ENCODE data around the gene SAMD14. TPM values are rescaled to one million over a fixed set of nuclear protein-coding genes. Genes with fewer than 3 reads are reported as not detected.

The SAMD14 gene
- total and polyA plus RNA-seq, 3 donors from 2014 or later, result 3.2 to 5.2 (median 3.3) TPM

DNA sequence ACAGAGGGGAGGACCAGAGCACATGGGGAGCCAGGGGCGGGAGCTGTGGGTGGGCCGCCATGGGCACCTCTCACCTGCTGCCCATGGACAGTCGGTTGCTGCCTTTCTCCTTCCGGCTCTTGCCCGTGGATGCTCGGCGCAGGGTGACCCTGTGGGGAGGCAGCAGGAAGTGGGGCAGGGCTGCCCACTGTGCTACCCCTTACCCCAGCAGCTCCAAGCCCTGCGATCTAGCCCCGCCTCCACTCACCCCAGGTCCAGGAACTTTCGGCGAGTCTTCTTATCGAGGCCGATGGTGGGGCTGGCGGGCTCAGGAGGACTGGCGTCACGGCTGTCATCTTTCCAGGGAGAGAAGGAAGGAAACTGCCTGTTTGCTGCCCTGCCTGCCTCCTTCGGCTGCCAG lies 14.2 kb downstream of the SAMD14 start:
- DNase-seq, result no peak
- H3K9me3 ChIP-seq, result no peaks in the 10 kb centered on the region
- no peaks in the 10 kb centered on the region for H3K36me3 ChIP-seq (ENCODE audit: low read depth, missing control alignments)
- no peak overlapping the region for H3K4me3 ChIP-seq
- peaks cover 25% of the 10 kb centered on the region for H3K4me1 ChIP-seq
- no peaks in the 10 kb centered on the region for H3K27me3 ChIP-seq
- no peak overlapping the region for H3K27ac ChIP-seq
- TF ChIP-seq, protein P1, sequence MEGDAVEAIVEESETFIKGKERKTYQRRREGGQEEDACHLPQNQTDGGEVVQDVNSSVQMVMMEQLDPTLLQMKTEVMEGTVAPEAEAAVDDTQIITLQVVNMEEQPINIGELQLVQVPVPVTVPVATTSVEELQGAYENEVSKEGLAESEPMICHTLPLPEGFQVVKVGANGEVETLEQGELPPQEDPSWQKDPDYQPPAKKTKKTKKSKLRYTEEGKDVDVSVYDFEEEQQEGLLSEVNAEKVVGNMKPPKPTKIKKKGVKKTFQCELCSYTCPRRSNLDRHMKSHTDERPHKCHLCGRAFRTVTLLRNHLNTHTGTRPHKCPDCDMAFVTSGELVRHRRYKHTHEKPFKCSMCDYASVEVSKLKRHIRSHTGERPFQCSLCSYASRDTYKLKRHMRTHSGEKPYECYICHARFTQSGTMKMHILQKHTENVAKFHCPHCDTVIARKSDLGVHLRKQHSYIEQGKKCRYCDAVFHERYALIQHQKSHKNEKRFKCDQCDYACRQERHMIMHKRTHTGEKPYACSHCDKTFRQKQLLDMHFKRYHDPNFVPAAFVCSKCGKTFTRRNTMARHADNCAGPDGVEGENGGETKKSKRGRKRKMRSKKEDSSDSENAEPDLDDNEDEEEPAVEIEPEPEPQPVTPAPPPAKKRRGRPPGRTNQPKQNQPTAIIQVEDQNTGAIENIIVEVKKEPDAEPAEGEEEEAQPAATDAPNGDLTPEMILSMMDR (IDR thresholded peaks at IDR 0.05), result no peak
- no peak for TF ChIP-seq POLR2A (IDR thresholded peaks at IDR 0.05)
- WGBS, 2 donors, result 78 to 79% methylated on average over 15 to 16 of the region's 17 CpGs
- intact Hi-C loops (cut with DNase I; ENCODE audit: low total_unique reads), result no loop called here

DNA sequence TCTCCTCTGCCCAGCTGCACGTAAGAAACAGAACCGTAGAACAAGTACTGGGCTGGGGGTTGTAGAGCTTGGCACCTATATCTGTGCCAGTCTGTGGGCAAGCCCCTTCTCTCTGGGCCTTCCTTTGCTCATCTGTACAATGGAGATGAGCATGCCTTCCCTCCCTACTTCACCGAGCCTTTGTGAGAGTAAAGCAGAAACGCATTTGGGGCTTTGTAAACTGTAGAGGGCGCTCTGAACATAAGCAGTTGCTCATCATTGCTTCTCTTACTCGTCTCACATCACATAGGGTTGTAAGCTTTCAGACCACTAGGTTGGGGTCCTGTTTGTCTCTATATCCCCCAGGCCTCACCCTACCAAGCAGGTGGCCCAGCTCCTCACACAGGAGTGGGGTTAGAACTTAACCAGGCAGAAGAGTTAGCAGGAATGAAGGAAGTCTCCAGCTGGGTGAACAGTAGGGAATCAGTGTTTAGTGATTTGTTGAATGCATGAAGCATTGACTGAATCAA lies 15.1 kb downstream of the SAMD14 start:
- H3K36me3 ChIP-seq (ENCODE audit: low read depth, missing control alignments), result no peaks in the 10 kb centered on the region
- WGBS, 2 donors, result 35 to 51% methylated on average over 6 of the region's 6 CpGs
- peak; percentile 81 for DNase-seq
- no peak overlapping the region for H3K4me3 ChIP-seq
- intact Hi-C loops (cut with DNase I; ENCODE audit: low total_unique reads), result no loop called here
- H3K27ac ChIP-seq, result no peak overlapping the region
- no peaks in the 10 kb centered on the region for H3K27me3 ChIP-seq
- TF ChIP-seq, protein P1 (IDR thresholded peaks at IDR 0.05), result peak in 2 of 3 experiments; percentile 50 to 59
- no peak for TF ChIP-seq POLR2A (IDR thresholded peaks at IDR 0.05)
- peaks cover 25% of the 10 kb centered on the region for H3K4me1 ChIP-seq
- H3K9me3 ChIP-seq, result no peaks in the 10 kb centered on the region

DNA sequence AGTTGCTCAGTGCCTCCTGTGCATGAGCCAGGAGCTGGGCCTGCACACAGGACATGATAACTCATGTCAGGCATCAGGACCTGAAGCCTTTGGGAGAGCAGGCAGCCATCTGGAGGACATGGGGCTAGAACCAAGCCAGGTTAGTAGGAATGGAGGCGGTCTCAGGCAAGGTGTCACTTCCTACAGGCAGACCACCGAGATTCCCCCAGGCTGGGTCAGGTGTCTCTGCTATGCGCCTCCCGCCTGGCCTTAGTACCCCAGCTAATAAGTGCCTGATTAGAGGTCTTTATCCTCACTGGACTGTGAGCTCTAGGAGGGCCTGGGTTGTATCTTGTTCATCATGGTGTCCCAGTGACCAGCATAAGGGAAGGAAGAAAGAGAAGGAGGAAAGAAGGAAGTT lies 15.6 kb downstream of the SAMD14 start:
- Histone ChIP-seq H3K27ac (no peak overlapping the region), H3K36me3 (ENCODE audit: low read depth, missing control alignments) (no peaks in the 10 kb centered on the region), H3K27me3 (no peaks in the 10 kb centered on the region), H3K4me1 (peaks cover 25% of the 10 kb centered on the region), H3K9me3 (no peaks in the 10 kb centered on the region), H3K4me3 (no peak overlapping the region)
- no peak for TF ChIP-seq POLR2A (IDR thresholded peaks at IDR 0.05)
- TF ChIP-seq, protein P1 (IDR thresholded peaks at IDR 0.05), result no peak
- DNase-seq, result no peak
- 81 to 86% methylated on average over 4 of the region's 4 CpGs for WGBS, 2 donors
- intact Hi-C loops (cut with DNase I; ENCODE audit: low total_unique reads), result no loop called here

DNA sequence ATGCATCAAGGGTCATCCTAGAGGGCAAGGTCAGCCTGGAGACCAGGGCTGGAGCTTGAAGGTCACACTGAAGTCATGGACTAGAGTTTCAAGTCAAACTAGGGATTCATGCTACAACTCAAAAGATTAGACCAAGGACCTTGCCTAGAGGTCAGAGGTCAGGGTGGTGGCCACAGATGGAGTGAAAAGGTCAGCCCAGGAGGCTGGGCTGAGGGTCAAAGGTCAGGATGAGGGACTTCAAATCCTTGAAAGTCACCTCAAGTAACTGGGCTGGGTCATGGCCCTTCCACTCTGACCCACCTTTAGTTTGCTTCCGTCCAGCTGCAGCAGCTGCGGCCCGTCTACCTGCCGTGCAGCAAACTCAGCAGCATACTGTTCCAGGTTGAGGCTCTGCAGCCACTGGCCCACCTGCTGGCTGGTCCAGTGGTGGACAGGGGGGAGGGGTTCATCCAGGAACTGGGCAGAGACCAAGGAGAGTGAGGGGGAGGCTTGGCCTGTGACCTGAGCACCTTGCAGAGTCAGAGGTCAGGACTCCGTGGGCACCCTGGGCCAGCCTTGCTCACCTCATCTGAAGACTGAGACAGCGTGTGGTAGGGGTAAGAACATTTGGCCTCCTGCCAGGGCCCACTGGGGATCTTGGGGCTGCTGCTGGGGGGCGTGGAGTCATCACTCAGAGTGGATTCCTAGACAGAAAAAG lies 16.2 kb downstream of the SAMD14 start:
- Histone ChIP-seq H3K9me3 (no peaks in the 10 kb centered on the region), H3K27ac (no peak overlapping the region), H3K4me1 (peaks cover 25% of the 10 kb centered on the region), H3K4me3 (no peak overlapping the region), H3K36me3 (ENCODE audit: low read depth, missing control alignments) (no peaks in the 10 kb centered on the region), H3K27me3 (no peaks in the 10 kb centered on the region)
- WGBS, 2 donors, result 83 to 90% methylated on average over 6 to 7 of the region's 7 CpGs
- TF ChIP-seq POLR2A (IDR thresholded peaks at IDR 0.05), result no peak
- TF ChIP-seq, protein P1 (IDR thresholded peaks at IDR 0.05), result no peak
- no peak for DNase-seq
- intact Hi-C loops (cut with DNase I; ENCODE audit: low total_unique reads), result no loop called here

DNA sequence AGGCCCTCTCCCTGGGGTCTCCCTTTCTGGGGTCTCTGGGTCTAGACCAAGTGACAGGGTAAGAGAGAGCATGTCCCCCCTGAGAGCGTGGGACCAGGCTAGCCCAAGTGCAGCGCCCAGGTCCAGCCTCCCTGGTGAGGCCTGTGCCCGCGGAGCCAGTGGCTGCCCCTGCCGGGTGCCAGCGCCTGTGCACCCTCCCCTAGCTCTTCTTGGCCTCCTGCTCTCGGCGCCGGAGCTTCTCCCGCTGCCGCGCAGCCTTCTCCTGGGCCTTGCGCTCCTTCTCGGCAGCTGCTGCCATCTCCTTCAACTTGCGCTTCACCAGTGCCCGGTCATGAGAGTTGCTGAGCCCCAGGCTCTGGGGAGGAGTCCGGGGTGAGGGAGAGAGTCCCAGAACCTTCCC lies 17.3 kb downstream of the SAMD14 start:
- Histone ChIP-seq H3K27ac (peak overlapping the region; percentile 88 to 93), H3K9me3 (no peaks in the 10 kb centered on the region), H3K4me3 (no peak overlapping the region), H3K36me3 (ENCODE audit: low read depth, missing control alignments) (no peaks in the 10 kb centered on the region), H3K27me3 (no peaks in the 10 kb centered on the region), H3K4me1 (peaks cover 25% of the 10 kb centered on the region)
- peak; percentile 43 for DNase-seq
- WGBS, 2 donors, result 57 to 84% methylated on average over 16 to 17 of the region's 17 CpGs
- intact Hi-C loops (cut with DNase I; ENCODE audit: low total_unique reads), result no loop called here
- TF ChIP-seq, protein P1 (IDR thresholded peaks at IDR 0.05), result peak in 1 of 3 experiments; percentile 23
- no peak for TF ChIP-seq POLR2A (IDR thresholded peaks at IDR 0.05)
